Measurements from ENCODE around the gene PIAS4.

Gene PIAS4

DNA sequence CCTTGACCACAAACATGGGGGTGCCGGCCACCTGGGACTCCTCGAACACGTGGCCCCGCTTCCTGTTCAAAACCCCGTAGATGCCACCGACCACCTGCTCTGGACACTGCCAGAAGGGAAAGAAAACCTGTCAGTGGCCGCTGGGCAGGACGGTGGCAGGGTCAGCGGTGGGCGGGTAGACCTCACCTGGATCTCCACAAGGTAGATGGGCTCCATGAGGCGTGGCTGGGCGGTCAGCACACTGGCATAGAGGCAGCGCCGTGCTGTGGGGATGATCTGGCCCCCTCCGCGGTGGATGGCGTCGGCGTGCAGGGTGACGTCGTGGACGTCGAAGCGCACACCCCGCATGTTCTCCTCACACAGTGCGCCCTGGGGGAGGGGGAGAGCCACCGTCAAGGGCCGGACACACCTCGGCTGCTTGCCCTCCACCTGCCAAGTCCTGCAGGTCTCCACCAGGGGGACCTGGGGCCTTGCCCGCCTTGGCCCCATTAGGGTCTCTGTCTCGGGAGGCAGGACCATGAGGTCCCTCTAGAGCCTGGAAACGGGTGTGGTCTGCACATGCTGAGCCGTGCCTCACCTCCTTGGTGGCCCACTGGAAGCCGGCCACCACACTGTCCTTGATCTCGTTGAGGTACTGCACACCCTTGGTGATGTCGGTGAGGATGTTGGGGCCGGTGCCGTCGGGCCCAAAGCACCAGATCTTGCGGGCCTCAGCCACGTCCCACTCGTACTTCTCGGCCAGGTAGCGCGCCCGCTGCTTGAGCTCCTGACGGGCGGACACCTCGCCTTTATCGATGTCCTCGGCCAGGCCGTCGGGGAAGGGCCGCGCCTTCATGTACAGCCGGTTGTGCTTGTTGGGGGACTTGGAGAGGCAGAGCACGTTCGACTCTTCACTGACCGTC is 30.0 kb upstream of the PIAS4 start:
- no peak for DNase-seq (ENCODE audit: low spot score)

DNA sequence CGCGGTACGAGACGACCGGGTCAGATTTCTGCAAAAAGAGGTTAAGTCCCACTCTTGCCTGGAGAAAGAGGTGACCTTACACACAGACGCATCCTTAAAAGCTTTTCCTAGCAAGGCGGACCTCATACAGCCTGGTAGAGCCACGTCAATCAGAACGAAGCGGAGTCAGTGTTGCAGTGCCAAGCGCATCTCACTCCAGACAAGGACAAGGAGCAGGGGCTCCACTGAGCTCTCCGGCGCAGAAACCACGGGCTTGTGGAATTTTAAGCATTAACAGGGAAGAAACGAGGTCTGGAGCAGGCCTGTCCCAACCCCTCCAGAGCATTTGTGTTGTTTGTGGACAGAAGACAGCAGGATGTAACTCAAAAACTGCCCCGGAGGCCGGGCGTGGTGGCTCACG is 29.4 kb upstream of the PIAS4 start:
- DNase-seq (ENCODE audit: low spot score), result no peak

DNA sequence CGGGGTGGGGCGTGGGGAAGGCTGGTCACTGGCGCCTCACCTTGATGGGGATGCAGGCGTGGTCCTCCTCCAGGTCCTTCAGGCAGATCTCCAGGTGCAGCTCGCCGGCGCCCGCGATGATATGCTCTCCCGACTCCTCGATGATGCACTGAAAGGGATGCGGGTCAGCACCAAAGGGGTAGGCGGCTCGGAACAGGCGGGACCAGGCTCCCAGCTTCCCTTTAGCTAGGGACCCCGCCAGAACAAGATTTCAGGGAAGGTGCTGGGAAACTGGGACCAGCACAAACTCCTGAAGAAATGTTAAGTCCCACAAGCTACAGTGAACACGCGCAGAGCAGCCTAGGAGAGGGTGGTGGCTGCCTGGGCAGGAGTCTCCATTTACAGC is 28.3 kb upstream of the PIAS4 start:
- no peak for DNase-seq (ENCODE audit: low spot score)

- DNase-seq (ENCODE audit: low spot score), result no peak
These were observed 27.7 kb upstream of the PIAS4 start for GRCh38 chr19:3979674-3980352.

DNA sequence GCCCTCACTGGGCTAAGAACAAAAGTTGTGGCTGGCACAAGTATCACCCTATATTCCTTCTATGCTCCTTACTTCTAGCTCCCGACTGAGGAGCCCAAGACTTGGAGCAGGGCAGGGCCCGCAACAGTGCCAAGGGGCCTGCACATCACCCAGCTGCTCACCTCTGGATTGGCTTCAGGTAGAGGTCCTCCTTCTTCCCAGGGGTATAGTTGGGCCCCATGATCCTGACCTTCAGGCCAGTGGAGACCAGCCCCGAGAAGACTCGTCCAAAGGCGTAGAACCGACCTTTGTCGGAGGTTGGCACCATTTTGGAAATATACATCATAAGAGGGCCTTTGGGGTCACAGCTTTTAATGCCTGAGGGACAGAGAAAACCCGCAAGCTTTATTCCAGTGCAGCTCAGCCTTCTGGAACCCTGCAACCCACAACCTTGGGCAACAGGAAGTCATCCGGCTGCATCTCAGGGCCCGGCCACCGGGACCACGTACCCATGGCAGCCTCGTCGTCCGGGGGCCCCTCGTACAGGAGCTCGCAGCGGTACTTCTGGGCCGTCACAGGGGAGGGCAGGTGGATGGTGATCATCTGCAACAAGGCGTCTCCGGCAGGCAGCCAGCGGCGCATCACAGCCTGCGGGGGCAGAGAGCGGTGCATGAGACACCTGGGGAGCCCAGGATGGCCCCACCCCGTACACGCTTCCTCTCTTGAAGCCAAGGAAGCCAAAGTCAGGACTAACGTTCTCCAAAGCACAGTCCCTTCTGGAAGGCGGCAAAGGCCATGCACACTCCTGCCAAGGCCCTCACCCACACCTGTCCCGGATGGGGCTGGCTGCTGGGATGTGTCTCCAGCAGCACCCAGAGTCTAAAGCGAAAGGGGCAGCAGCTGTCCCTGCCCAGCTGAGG is 26.9 kb upstream of the PIAS4 start:
- no peak for DNase-seq (ENCODE audit: low spot score)

- DNase-seq (ENCODE audit: low spot score), result no peak
These were observed 26.2 kb upstream of the PIAS4 start for GRCh38 chr19:3981373-3981735.

DNA sequence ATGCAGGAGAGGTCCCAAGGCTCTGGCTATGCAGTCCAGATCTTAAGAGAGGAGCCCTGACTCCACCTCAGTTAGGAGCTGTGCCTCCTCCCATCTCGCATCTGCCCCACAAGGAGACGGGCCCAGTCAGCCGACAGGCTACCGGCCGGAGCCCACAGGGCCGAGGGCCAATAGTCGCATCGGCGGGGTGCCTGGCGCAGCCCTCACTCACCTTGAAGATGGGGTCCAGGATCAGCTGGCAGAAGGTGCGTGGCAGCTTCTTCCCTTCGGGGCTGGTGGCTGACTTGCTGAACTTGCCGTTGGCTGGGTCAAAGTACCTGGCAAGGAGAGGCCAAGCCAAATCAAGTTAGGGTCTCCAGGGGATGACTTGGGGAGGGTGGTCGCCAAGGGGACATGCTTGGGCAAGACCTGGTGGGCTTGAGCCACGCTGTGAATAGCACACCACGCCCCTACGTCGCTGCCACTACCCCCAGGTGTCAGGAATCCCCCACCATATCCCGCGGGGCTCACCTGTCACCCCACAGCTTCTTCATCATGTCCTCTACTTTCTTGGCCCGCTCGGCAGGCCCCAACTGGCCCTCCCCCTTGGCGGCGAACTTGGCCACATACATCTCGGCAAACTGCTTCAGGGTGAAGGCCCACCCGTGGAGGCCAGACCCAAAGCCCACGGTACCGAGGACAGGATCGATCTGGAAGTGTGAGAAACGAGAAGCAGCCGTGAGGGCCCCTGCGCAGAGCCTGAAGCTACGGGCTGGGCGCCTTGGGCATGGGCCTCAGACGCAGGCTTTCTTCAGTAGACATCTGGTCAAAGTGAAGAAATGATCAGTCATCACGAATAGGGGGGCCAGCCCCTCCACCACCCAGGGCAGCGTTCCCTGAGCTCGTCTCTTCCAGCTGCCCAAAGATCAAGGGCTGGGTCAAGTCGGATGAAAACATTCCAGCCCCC is 25.5 kb upstream of the PIAS4 start:
- no peak for DNase-seq (ENCODE audit: low spot score)

- peak; percentile 69 for DNase-seq (ENCODE audit: low spot score)
These were observed 24.6 kb upstream of the PIAS4 start for GRCh38 chr19:3982701-3983541.

- no peak for DNase-seq (ENCODE audit: low spot score)
These were observed 24.0 kb upstream of the PIAS4 start for GRCh38 chr19:3983542-3983914.

DNA sequence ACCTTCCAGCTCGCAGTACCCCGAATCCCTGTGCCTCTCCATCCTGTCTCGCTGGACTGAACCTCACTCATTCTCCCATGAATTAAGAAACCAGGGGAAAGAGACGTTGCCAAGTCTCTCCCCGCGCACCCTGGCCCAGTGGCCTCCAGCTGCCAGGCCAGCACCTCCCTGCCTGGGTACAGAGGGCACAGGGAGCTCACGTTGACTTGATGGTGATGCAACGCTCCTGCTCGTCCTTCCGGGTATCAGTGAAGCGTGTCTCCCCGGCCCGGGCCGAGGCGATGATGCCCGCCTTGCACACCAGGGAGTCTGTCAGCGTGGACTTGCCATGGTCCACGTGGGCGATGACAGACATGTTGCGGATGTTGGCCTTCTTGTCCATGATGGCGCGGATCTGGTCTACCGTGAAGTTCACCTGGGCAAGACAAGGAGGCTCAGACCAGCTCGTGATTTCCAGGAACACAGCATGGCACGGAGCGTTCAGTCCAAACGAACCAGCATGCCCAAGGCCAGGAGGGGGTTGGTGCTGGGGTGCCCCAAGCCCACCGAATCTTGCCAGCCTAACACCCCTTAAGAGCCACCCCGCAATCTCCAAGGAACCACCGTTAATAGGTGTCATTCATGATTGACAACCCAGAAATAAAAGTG is 23.5 kb upstream of the PIAS4 start:
- DNase-seq (ENCODE audit: low spot score), result peak; percentile 53

- no peak for DNase-seq (ENCODE audit: low spot score)
These were observed 23.0 kb upstream of the PIAS4 start for GRCh38 chr19:3984584-3984907.

GRCh38 chr19:3984908-3985642 is 22.5 kb upstream of the PIAS4 start, which contains the start of gene EEF2:
Gene EEF2 (minus strand): TSS chr19:3985463. CDS start chr19:3985380, 83 bp downstream.
- DNase-seq (ENCODE audit: low spot score), result peak; percentile 98

- DNase-seq (ENCODE audit: low spot score), result no peak
These were observed 21.8 kb upstream of the PIAS4 start for GRCh38 chr19:3985643-3986259.

- peak; percentile 78 for DNase-seq (ENCODE audit: low spot score)
These were observed 21.1 kb upstream of the PIAS4 start for GRCh38 chr19:3986260-3987041.

DNA sequence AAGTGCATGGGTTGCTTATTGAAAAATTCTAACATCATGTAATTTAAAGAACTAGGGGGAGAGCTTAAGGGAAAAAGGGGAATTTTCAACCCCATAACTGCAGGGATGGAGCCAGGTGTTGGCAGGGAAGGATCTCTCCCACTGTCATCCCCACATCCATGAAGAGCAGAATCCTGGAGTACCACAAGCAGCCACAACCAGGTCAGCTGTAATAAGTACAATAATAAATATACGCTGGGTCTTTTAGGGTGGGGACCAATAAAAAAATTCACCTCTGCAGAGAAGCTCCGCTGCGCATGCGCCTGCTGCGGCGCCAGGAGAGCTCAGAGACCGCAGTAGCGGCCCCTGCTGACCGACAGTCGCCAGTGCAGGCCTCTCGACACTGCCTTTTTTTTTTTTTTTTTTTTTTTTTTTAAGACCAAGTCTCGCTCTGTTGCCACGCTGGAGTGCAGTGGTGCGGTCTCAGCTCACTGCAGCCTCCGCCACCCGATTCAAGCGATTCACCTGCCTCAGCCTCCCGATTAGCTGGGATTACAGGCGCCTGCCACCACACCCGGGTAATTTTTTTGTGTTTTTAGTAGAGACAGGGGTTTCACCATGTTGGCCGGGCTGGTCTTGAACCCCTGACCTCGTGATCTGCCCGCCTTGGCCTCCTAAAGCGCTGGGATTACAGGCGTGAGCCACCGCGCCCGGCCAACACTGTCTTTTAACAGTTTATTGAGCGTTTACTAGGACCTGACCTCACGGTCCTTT is 19.7 kb upstream of the PIAS4 start:
- peak; percentile 88 for DNase-seq (ENCODE audit: low spot score)

DNA sequence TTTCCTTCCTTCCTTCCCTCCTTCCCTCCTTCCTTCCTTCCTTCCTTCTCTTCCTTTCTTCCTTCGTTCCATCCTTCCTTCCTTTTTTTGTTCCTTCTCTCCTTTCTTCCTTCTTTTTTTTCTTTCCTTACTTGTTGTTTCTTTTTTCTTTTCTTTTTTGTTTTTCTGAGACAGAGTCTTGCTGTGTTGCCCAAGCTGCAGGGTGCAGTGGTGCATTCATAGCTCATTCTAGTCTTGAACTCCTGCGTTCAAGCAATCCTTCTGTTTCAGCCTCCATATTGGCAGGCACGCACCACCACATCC is 16.8 kb upstream of the PIAS4 start:
- DNase-seq (ENCODE audit: low spot score), result no peak

GRCh38 chr19:3995607-3996006 is 11.9 kb upstream of the PIAS4 start:
- DNase-seq (ENCODE audit: low spot score), result no peak

Data from hepatic stellate cell (primary cell).